HepG2 (cell line): ENCODE data around the gene GPX5. TPM values are rescaled to one million over a fixed set of nuclear protein-coding genes. Genes with fewer than 3 reads are reported as not detected.

ENCODE experiments used
- CBX5 ChIP-seq: sonication (generic); formaldehyde crosslinking; IDR thresholded peaks from 2 replicates; pipeline ENCODE4 v1.4.0; 2020; ENCODE audit warnings: missing genetic modification reagents, borderline replicate concordance
- FOXK2 ChIP-seq: fragments of 450-650 bp; IDR thresholded peaks from 2 replicates; pipeline ENCODE4 v1.6.1; 2016
- HOXA5 ChIP-seq: sonication (generic); formaldehyde crosslinking; IDR thresholded peaks from 2 replicates; pipeline ENCODE4 v1.4.0; 2020; ENCODE audit warnings: missing genetic modification reagents
- ONECUT2 ChIP-seq: sonication (generic); formaldehyde crosslinking; IDR thresholded peaks from 2 replicates; pipeline ENCODE4 v1.4.0; 2020; ENCODE audit warnings: missing genetic modification reagents
- PPARG ChIP-seq: conservative IDR thresholded peaks from 2 replicates; pipeline ENCODE4 v1.6.1; 2016; ENCODE audit warnings: missing biosample characterization, missing genetic modification reagents
- SAP130 ChIP-seq: IDR thresholded peaks from 2 replicates; pipeline ENCODE4 v1.6.1; 2016; ENCODE audit warnings: low read depth
- TGIF2 ChIP-seq: IDR thresholded peaks from 2 replicates; pipeline ENCODE4 v1.6.1; 2016; ENCODE audit warnings: control low read depth, missing compliant biosample characterization
- YY1 ChIP-seq: IDR thresholded peaks from 2 replicates; pipeline ENCODE4 v1.6.1; 2011; ENCODE audit warnings: low read length, low read depth, moderate library complexity, mild to moderate bottlenecking; ENCODE audit not compliant: insufficient read depth, insufficient replicate concordance
- ZBTB38 ChIP-seq: sonication (generic); formaldehyde crosslinking; IDR thresholded peaks from 2 replicates; pipeline ENCODE4 v1.5.1; 2020; ENCODE audit warnings: mild to moderate bottlenecking, missing genetic modification reagents
- ZNF251 ChIP-seq: sonication (generic); formaldehyde crosslinking; IDR thresholded peaks from 2 replicates; pipeline ENCODE4 v1.9.0; 2021; ENCODE audit warnings: mild to moderate bottlenecking, missing genetic modification reagents
- ZNF263 ChIP-seq: sonication (generic); formaldehyde crosslinking; IDR thresholded peaks from 2 replicates; pipeline ENCODE4 v1.4.0; 2020; ENCODE audit warnings: missing genetic modification reagents
- ZNF562 ChIP-seq: sonication (generic); formaldehyde crosslinking; IDR thresholded peaks from 2 replicates; pipeline ENCODE4 v1.8.0; 2022; ENCODE audit warnings: missing genetic modification reagents, borderline replicate concordance
- ZNF781 ChIP-seq: sonication (generic); formaldehyde crosslinking; IDR thresholded peaks from 2 replicates; pipeline ENCODE4 v1.5.1; 2020; ENCODE audit warnings: borderline replicate concordance, mild to moderate bottlenecking, missing genetic modification reagents; ENCODE audit errors: not compliant biosample characterization
- polyA plus RNA-seq, 8 experiments: library from polyadenylated mRNA; depleted of rRNA in 3 of 8; stranded (reverse) in 7 of 8; unstranded in 1 of 8; fragments of >200 nt; fragmentation: Illumina TruSeq in 4 of 8; extraction: Trizol in 4 of 8; gene quantifications; 2 replicates each; pipeline versions ENCODE4 v1.2.1 to v1.2.3, GENCODE V29; 2011 to 2016; ENCODE audit warnings: low read depth in 4 of 8, missing spikeins in 1 of 8, mixed read lengths in 1 of 8; ENCODE audit not compliant: insufficient read depth in 1 of 8
- total RNA-seq, 5 experiments: library from RNA; depleted of rRNA; stranded (reverse); fragments of >200 nt; fragmentation: Illumina TruSeq; extraction: Trizol; gene quantifications; 2 replicates each; pipeline ENCODE4 v1.2.3, GENCODE V29; 2016; ENCODE audit warnings: low read depth in 1 of 5
- TF ChIP-seq, protein P1 (sequence below): sonication (generic); formaldehyde crosslinking; IDR thresholded peaks from 2 replicates; pipeline ENCODE4 v1.8.0; 2023; ENCODE audit warnings: mild to moderate bottlenecking, missing genetic modification reagents
- TF ChIP-seq, protein P2 (sequence below): sonication (generic); formaldehyde crosslinking; IDR thresholded peaks from 2 replicates; pipeline ENCODE4 v1.8.1; 2022; ENCODE audit warnings: low read depth, mild to moderate bottlenecking, missing genetic modification reagents
- TF ChIP-seq, protein P3 (sequence below): sonication (generic); formaldehyde crosslinking; IDR thresholded peaks from 2 replicates; pipeline ENCODE4 v1.9.0; 2021; ENCODE audit warnings: missing genetic modification reagents, borderline replicate concordance
- TF ChIP-seq, protein P4 (sequence below): sonication (generic); formaldehyde crosslinking; IDR thresholded peaks from 2 replicates; pipeline ENCODE4 v1.8.0; 2022; ENCODE audit warnings: mild to moderate bottlenecking, missing genetic modification reagents, moderate library complexity
- TF ChIP-seq, protein P5 (sequence below): sonication (generic); formaldehyde crosslinking; conservative IDR thresholded peaks from 2 replicates; pipeline ENCODE4 v1.8.0; 2022; ENCODE audit warnings: missing genetic modification reagents

The GPX5 gene
- total and polyA plus RNA-seq, 2 of the 13 experiments (the other 11 are each of a cell fraction or from before 2014, with no cell fraction given) = not detected

DNA sequence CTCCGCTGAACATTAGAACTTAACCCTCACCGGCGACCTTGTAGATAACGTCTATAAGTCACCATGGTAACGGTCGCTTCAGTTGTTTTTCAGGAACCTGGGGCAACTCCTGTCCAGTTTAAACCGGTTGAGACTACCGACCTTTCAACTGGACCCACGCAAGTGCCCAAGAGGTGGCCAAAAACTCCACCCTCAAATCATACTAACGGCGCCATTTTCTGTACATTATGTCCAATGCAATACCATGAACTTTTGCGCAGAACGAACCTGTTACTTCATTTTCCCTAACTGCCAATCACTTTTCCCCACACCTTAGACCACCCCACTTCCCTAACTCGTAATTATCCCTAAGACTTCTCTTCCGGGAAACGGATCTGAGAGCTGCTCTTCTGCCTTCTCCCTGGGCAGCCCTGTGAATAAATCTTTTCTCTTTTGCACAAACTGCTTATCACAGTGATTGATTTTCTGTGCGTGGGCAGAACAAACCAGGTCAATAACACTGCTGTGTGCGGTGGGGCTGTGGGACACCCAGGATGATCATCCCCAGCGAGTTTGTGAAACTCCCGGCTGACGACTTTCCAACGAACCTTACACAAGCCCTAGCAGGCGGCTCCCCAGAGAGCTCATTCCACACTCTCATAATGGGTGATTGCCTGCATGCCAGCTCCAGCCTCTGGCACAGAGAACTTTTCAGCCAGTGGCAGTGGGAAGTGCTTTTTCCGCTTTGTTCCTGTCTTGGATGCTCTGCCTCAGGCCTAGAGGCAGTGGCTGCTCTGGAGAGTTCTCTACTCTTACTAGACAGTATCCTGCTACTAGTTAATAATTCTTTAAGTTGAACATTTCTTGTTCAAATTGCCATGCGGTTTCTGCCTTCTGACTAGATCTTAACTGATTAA is 28.6 kb downstream of the GPX5 start (continued):
- peak; percentile 21 for TF ChIP-seq ZNF781 (CRISPR knock-in tag)
- no peak for TF ChIP-seq ONECUT2 (CRISPR knock-in tag)
- TF ChIP-seq ZBTB38 (CRISPR knock-in tag) = peak; percentile 60; the same call in 1 of the 2 replicates
- TF ChIP-seq PPARG (CRISPR knock-in tag) = no peak
- peak; percentile 48; the same call in 1 of the 2 replicates for TF ChIP-seq ZNF263 (CRISPR knock-in tag)
- TF ChIP-seq, protein P1, sequence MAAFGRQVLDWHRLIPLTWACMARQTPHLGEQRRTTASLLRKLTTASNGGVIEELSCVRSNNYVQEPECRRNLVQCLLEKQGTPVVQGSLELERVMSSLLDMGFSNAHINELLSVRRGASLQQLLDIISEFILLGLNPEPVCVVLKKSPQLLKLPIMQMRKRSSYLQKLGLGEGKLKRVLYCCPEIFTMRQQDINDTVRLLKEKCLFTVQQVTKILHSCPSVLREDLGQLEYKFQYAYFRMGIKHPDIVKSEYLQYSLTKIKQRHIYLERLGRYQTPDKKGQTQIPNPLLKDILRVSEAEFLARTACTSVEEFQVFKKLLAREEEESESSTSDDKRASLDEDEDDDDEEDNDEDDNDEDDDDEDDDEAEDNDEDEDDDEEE (CRISPR knock-in tag) = no peak
- TF ChIP-seq YY1 = peak; percentile 38
- TF ChIP-seq, protein P2, sequence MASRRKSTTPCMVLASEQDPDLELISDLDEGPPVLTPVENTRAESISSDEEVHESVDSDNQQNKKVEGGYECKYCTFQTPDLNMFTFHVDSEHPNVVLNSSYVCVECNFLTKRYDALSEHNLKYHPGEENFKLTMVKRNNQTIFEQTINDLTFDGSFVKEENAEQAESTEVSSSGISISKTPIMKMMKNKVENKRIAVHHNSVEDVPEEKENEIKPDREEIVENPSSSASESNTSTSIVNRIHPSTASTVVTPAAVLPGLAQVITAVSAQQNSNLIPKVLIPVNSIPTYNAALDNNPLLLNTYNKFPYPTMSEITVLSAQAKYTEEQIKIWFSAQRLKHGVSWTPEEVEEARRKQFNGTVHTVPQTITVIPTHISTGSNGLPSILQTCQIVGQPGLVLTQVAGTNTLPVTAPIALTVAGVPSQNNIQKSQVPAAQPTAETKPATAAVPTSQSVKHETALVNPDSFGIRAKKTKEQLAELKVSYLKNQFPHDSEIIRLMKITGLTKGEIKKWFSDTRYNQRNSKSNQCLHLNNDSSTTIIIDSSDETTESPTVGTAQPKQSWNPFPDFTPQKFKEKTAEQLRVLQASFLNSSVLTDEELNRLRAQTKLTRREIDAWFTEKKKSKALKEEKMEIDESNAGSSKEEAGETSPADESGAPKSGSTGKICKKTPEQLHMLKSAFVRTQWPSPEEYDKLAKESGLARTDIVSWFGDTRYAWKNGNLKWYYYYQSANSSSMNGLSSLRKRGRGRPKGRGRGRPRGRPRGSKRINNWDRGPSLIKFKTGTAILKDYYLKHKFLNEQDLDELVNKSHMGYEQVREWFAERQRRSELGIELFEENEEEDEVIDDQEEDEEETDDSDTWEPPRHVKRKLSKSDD = no peak
- peak; percentile 48; the same call in 1 of the 2 replicates for TF ChIP-seq SAP130 (CRISPR knock-in tag)
- no peak for TF ChIP-seq TGIF2 (CRISPR knock-in tag)
- TF ChIP-seq ZNF562 (CRISPR knock-in tag) = no peak
- TF ChIP-seq, protein P3, sequence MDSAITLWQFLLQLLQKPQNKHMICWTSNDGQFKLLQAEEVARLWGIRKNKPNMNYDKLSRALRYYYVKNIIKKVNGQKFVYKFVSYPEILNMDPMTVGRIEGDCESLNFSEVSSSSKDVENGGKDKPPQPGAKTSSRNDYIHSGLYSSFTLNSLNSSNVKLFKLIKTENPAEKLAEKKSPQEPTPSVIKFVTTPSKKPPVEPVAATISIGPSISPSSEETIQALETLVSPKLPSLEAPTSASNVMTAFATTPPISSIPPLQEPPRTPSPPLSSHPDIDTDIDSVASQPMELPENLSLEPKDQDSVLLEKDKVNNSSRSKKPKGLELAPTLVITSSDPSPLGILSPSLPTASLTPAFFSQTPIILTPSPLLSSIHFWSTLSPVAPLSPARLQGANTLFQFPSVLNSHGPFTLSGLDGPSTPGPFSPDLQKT (CRISPR knock-in tag) = no peak
- TF ChIP-seq, protein P4, sequence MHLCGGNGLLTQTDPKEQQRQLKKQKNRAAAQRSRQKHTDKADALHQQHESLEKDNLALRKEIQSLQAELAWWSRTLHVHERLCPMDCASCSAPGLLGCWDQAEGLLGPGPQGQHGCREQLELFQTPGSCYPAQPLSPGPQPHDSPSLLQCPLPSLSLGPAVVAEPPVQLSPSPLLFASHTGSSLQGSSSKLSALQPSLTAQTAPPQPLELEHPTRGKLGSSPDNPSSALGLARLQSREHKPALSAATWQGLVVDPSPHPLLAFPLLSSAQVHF (CRISPR knock-in tag) = no peak
- no peak for TF ChIP-seq ZNF251 (CRISPR knock-in tag)
- no peak for TF ChIP-seq HOXA5 (CRISPR knock-in tag)
- TF ChIP-seq, protein P5, sequence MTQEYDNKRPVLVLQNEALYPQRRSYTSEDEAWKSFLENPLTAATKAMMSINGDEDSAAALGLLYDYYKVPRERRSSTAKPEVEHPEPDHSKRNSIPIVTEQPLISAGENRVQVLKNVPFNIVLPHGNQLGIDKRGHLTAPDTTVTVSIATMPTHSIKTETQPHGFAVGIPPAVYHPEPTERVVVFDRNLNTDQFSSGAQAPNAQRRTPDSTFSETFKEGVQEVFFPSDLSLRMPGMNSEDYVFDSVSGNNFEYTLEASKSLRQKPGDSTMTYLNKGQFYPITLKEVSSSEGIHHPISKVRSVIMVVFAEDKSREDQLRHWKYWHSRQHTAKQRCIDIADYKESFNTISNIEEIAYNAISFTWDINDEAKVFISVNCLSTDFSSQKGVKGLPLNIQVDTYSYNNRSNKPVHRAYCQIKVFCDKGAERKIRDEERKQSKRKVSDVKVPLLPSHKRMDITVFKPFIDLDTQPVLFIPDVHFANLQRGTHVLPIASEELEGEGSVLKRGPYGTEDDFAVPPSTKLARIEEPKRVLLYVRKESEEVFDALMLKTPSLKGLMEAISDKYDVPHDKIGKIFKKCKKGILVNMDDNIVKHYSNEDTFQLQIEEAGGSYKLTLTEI (CRISPR knock-in tag) = no peak
- no peak for TF ChIP-seq FOXK2
- TF ChIP-seq CBX5 = no peak
